HG03520 (cell line): ENCODE measurements around the gene NOMO2.
"Not testable (repeated sequence)": the region's sequence is repeated elsewhere in the genome, so short reads cannot be mapped to it uniquely, and the experiment has no call there.

Source experiments
- ATAC-seq: cut with Tn5 transposase; IDR thresholded peaks from one replicate; pipeline ENCODE4 v1.9.1; 2021; ENCODE audit warnings: mild to moderate bottlenecking, moderate library complexity; ENCODE audit not compliant: unreplicated experiment

Gene NOMO2

GRCh38 chr16:18579261-18579660 is 17.4 kb upstream of the NOMO2 start:
- not testable (repeated sequence) for ATAC-seq

- ATAC-seq, result not testable (repeated sequence)
Measured at GRCh38 chr16:18577942-18578341, 16.0 kb upstream of the NOMO2 start.

GRCh38 chr16:18575945-18576344 is 14.0 kb upstream of the NOMO2 start:
- ATAC-seq, result not testable (repeated sequence)

- not testable (repeated sequence) for ATAC-seq
Measured at GRCh38 chr16:18575298-18575917, 13.5 kb upstream of the NOMO2 start.

- ATAC-seq, result not testable (repeated sequence)
Measured at GRCh38 chr16:18573887-18574286, 12.0 kb upstream of the NOMO2 start.

GRCh38 chr16:18572973-18573372 is 11.1 kb upstream of the NOMO2 start:
- not testable (repeated sequence) for ATAC-seq

GRCh38 chr16:18571307-18571850 is 9.5 kb upstream of the NOMO2 start:
- ATAC-seq, result not testable (repeated sequence)

- not testable (repeated sequence) for ATAC-seq
Measured at GRCh38 chr16:18570529-18571306, 8.8 kb upstream of the NOMO2 start.

GRCh38 chr16:18560416-18561220 is 1.3 kb downstream of the NOMO2 start:
- ATAC-seq, result not testable (repeated sequence)

GRCh38 chr16:18553671-18554070 is 8.2 kb downstream of the NOMO2 start:
- ATAC-seq, result not testable (repeated sequence)

GRCh38 chr16:18547382-18547781 is 14.5 kb downstream of the NOMO2 start:
- not testable (repeated sequence) for ATAC-seq

GRCh38 chr16:18546853-18547252 is 15.0 kb downstream of the NOMO2 start:
- ATAC-seq, result not testable (repeated sequence)

- not testable (repeated sequence) for ATAC-seq
Measured at GRCh38 chr16:18544232-18545081, 17.4 kb downstream of the NOMO2 start.

- ATAC-seq, result not testable (repeated sequence)
Measured at GRCh38 chr16:18541912-18542311, 20.0 kb downstream of the NOMO2 start.

GRCh38 chr16:18537004-18537403 is 24.9 kb downstream of the NOMO2 start:
- not testable (repeated sequence) for ATAC-seq

GRCh38 chr16:18535519-18536168 is 26.3 kb downstream of the NOMO2 start:
- ATAC-seq, result not testable (repeated sequence)

GRCh38 chr16:18534308-18534707 is 27.6 kb downstream of the NOMO2 start:
- not testable (repeated sequence) for ATAC-seq

- ATAC-seq, result not testable (repeated sequence)
Measured at GRCh38 chr16:18531323-18531722, 30.6 kb downstream of the NOMO2 start.

GRCh38 chr16:18530329-18530728 is 31.6 kb downstream of the NOMO2 start:
- not testable (repeated sequence) for ATAC-seq

GRCh38 chr16:18526547-18526946 is 35.4 kb downstream of the NOMO2 start:
- ATAC-seq, result not testable (repeated sequence)
